ENCODE data around the gene MEOX1. TPM values are rescaled to one million over a fixed set of nuclear protein-coding genes. Genes with fewer than 3 reads are reported as not detected.
A peak's percentile ranks its signal among the peaks of the same experiment; 100 is the strongest.

The MEOX1 gene
- total RNA-seq, 1 experiment from 2014 or later, result not detected

DNA sequence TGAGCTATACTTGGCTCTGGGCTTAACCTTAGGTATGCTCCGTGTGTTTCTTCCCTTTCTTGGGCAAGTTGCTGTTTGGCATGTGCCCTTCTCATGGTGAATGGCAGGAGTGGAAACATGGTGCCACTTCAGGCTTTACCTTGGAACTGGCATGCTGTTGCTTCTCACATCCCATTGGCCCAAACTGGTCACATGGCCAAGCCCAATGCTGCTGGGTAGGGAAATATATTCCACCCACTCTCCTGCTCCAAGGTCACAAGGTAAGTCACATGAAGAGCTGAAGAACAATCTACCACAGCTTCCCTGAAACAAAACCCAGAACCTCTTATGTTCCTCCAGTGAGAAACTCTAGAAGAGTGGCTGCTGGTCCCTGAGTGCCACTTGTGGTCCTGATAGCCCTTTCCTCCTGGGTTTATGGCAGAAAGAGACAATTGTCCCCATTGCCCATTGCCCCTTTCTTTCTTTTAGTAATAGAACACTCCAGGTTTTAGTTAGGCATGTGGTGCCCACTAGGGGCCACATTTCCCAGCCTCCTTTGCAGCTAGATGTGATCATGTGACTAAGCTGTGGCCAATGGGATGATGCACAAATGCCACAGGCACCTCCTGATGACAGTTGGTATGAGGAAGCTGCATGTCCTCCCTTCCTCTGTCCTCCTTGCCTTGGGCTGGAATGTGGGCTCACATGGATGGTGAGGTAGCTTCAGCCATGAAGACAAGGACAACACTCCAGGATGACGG lies 50.3 kb downstream of the MEOX1 start:
- H4K20me1 ChIP-seq (ENCODE audit: control insufficient read depth, insufficient read depth, insufficient read length), result peaks cover 3% of the 10 kb centered on the region
- TF ChIP-seq, protein P1, sequence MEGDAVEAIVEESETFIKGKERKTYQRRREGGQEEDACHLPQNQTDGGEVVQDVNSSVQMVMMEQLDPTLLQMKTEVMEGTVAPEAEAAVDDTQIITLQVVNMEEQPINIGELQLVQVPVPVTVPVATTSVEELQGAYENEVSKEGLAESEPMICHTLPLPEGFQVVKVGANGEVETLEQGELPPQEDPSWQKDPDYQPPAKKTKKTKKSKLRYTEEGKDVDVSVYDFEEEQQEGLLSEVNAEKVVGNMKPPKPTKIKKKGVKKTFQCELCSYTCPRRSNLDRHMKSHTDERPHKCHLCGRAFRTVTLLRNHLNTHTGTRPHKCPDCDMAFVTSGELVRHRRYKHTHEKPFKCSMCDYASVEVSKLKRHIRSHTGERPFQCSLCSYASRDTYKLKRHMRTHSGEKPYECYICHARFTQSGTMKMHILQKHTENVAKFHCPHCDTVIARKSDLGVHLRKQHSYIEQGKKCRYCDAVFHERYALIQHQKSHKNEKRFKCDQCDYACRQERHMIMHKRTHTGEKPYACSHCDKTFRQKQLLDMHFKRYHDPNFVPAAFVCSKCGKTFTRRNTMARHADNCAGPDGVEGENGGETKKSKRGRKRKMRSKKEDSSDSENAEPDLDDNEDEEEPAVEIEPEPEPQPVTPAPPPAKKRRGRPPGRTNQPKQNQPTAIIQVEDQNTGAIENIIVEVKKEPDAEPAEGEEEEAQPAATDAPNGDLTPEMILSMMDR (conservative IDR thresholded peaks at IDR 0.05), result no peak
- 0 out of 2 replicates have a peak, but pooled peaks cover 2% of the 10 kb centered on the region for H3K4me1 ChIP-seq (ENCODE audit: insufficient read depth, low read length)
- no peak overlapping the region for H3K4me2 ChIP-seq (ENCODE audit: insufficient read depth, insufficient read length, low read length)
- H3K23ac ChIP-seq (ENCODE audit: insufficient read length, low read depth, low read length), result no peak overlapping the region
- H2BK20ac ChIP-seq (ENCODE audit: low read depth, low read length, poor library complexity, severe bottlenecking), result no peak overlapping the region
- H3K9me3 ChIP-seq (ENCODE audit: control insufficient read depth, low read depth, low read length), result no peaks in the 10 kb centered on the region
- Mint-ChIP-seq H3K4me3 (no peak overlapping the region), H3K4me1 (peaks cover 6 to 7% of the 10 kb centered on the region in 2 experiments), H3K9me3 (no peaks in the 10 kb centered on the region; a peak in 1 of 5 replicates), H3K36me3 (ENCODE audit: insufficient read depth in 1 of 3, low read depth in 3 of 3) (no peaks in the 10 kb centered on the region), H3K27ac (no peak overlapping the region), H3K27me3 (ENCODE audit: low read depth) (peaks cover 1% of the 10 kb centered on the region)
- no peaks in the 10 kb centered on the region for H3K79me2 ChIP-seq (ENCODE audit: insufficient read depth, low read length)
- no peak overlapping the region for H3K56ac ChIP-seq (ENCODE audit: insufficient read length, low read depth, low read length)
- peak overlapping the region; percentile 85 for H4K8ac ChIP-seq (replicated peaks; ENCODE audit: insufficient read length, low read depth, low read length)
- no peak overlapping the region for H2BK5ac ChIP-seq (ENCODE audit: insufficient read length, low read length)
- H2BK12ac ChIP-seq (ENCODE audit: insufficient read length, low read depth, low read length), result no peak overlapping the region
- H3K9ac ChIP-seq (ENCODE audit: extremely low read depth, insufficient read length, low read length), result no peak overlapping the region
- H2BK120ac ChIP-seq (ENCODE audit: low read depth, low read length, poor library complexity, severe bottlenecking), result no peak overlapping the region
- H3T11ph ChIP-seq (ENCODE audit: low read length), result no peak overlapping the region
- H4K91ac ChIP-seq (ENCODE audit: insufficient read length, low read depth, low read length), result no peak overlapping the region
- H3K14ac ChIP-seq (ENCODE audit: insufficient read depth, low read length), result no peak overlapping the region
- H3K27me3 ChIP-seq (ENCODE audit: insufficient read depth, low read length), result no peaks in the 10 kb centered on the region
- H2AFZ ChIP-seq (ENCODE audit: low read length), result no peak overlapping the region
- no peak overlapping the region for H3K4ac ChIP-seq (ENCODE audit: low read depth, low read length)
- no peak overlapping the region for H3K27ac ChIP-seq (ENCODE audit: insufficient read length, low read depth, low read length)
- no CpG with 5 or more reads among the region's 2 CpGs for WGBS (ENCODE audit: extremely low coverage, insufficient read length, low lambda C conversion rate)
- H3K79me1 ChIP-seq (ENCODE audit: insufficient read depth, low read depth, low read length, poor library complexity, severe bottlenecking), result no peaks in the 10 kb centered on the region
- no peak overlapping the region for H2BK15ac ChIP-seq (ENCODE audit: low read depth, low read length)
- H2AK5ac ChIP-seq (ENCODE audit: insufficient read length, low read length), result no peak overlapping the region
- DNase-seq, result no peak
- H3K23me2 ChIP-seq (ENCODE audit: insufficient read length, low read depth, low read length, poor library complexity, severe bottlenecking), result no peaks in the 10 kb centered on the region
- no peak overlapping the region for H3K18ac ChIP-seq (ENCODE audit: insufficient read length, low read depth, low read length)
- no peak overlapping the region for H4K5ac ChIP-seq (ENCODE audit: insufficient read length, low read depth, low read length)
